GM23338 (cell line): ENCODE measurements around the gene KYNU. TPM values are rescaled to one million over a fixed set of nuclear protein-coding genes. Genes with fewer than 3 reads are reported as not detected.

Experiments
- ATAC-seq: fragments of 200-7000 bp; cut with Tn5 transposase; 3 replicates; pipeline ENCODE4 v1.9.1; 2020
- DNase-seq: peaks from one replicate; pipeline ENCODE4 v3.0.0-alpha.2; 2015; ENCODE audit warnings: low spot score
- H2AFZ ChIP-seq: fragments of 200-600 bp; sonication (generic); 2 replicates; pipeline ENCODE4 v1.8.0; 2016; ENCODE audit warnings: antibody characterized with exemption, mild to moderate bottlenecking, moderate library complexity
- H3F3A ChIP-seq: fragments of 200-600 bp; sonication (generic); replicated peaks from 2 replicates; pipeline ENCODE4 v1.8.0; 2017; ENCODE audit warnings: antibody characterized with exemption, mixed run types, low read depth
- H3K27ac ChIP-seq: fragments of 200-600 bp; sonication (generic); 2 replicates; pipeline ENCODE4 v1.6.1; 2016; ENCODE audit warnings: low read depth
- H3K27me3 ChIP-seq: fragments of 200-600 bp; sonication (generic); 2 replicates; pipeline ENCODE4 v1.8.0; 2016; ENCODE audit warnings: mild to moderate bottlenecking, mixed run types, moderate library complexity; ENCODE audit not compliant: insufficient read depth
- H3K36me3 ChIP-seq: fragments of 200-600 bp; sonication (generic); 2 replicates; pipeline ENCODE4 v1.8.0; 2016; ENCODE audit warnings: mild to moderate bottlenecking; ENCODE audit not compliant: insufficient read depth
- H3K4me1 ChIP-seq: fragments of 200-600 bp; sonication (generic); 2 replicates; pipeline ENCODE4 v1.8.0; 2016; ENCODE audit warnings: mild to moderate bottlenecking, moderate library complexity; ENCODE audit not compliant: insufficient read depth
- H3K4me2 ChIP-seq: fragments of 200-600 bp; sonication (generic); 2 replicates; pipeline ENCODE4 v1.7.1; 2017; ENCODE audit warnings: mixed run types
- H3K4me3 ChIP-seq: fragments of 200-600 bp; sonication (generic); 2 replicates; pipeline ENCODE4 v1.6.1; 2016; ENCODE audit warnings: mixed run types
- H3K79me2 ChIP-seq: fragments of 200-600 bp; sonication (generic); replicated peaks from 2 replicates; pipeline ENCODE4 v1.8.0; 2017; ENCODE audit warnings: mild to moderate bottlenecking; ENCODE audit not compliant: insufficient read depth
- H3K9me2 ChIP-seq: fragments of 200-600 bp; sonication (generic); 2 replicates; pipeline ENCODE4 v1.8.0; 2017; ENCODE audit not compliant: insufficient read depth
- H4K20me1 ChIP-seq: fragments of 200-600 bp; sonication (generic); replicated peaks from 2 replicates; pipeline ENCODE4 v1.8.0; 2017; ENCODE audit warnings: mild to moderate bottlenecking; ENCODE audit not compliant: insufficient read depth
- H3K27ac Mint-ChIP-seq: 2 replicates; pipeline ENCODE4 v1.8.0; 2020; ENCODE audit warnings: inconsistent platforms, mild to moderate bottlenecking, moderate library complexity, mixed read lengths
- H3K27me3 Mint-ChIP-seq: 3 replicates; pipeline ENCODE4 v1.8.0; 2022; ENCODE audit warnings: low read depth, mild to moderate bottlenecking, moderate library complexity, mixed read lengths, inconsistent platforms; ENCODE audit not compliant: insufficient read depth, poor library complexity
- H3K36me3 Mint-ChIP-seq: 3 replicates; pipeline ENCODE4 v1.8.0; 2021; ENCODE audit warnings: low read depth, mild to moderate bottlenecking, inconsistent platforms, moderate library complexity, mixed read lengths
- H3K4me1 Mint-ChIP-seq: 3 replicates; pipeline ENCODE4 v1.8.0; 2020; ENCODE audit warnings: mild to moderate bottlenecking, inconsistent platforms, mixed read lengths
- H3K4me3 Mint-ChIP-seq: 3 replicates; pipeline ENCODE4 v1.8.0; 2021; ENCODE audit warnings: moderate library complexity, mild to moderate bottlenecking, inconsistent platforms, mixed read lengths
- H3K9me3 Mint-ChIP-seq: 3 replicates; pipeline ENCODE4 v1.8.0; 2020; ENCODE audit warnings: moderate library complexity, mild to moderate bottlenecking, inconsistent platforms, mixed read lengths
- CREB1 ChIP-seq: fragments of 250-450 bp; sonication (Bioruptor Pico); IDR thresholded peaks from 2 replicates; pipeline ENCODE4 v1.5.0; 2020; ENCODE audit warnings: low read depth, mild to moderate bottlenecking, moderate library complexity
- CTCF ChIP-seq, 2 experiments: fragments of 200-600 bp in 1 of 2; sonication (generic) in 1 of 2; conservative IDR thresholded peaks; 2 replicates each; pipeline versions ENCODE4 v1.5.1 to v1.6.1; 2016 to 2017; ENCODE audit warnings: antibody characterized with exemption in 2 of 2, low read depth in 2 of 2, mild to moderate bottlenecking in 2 of 2, moderate library complexity in 1 of 2
- EZH2 ChIP-seq: fragments of 200-600 bp; sonication (generic); IDR thresholded peaks from one replicate; pipeline ENCODE4 v1.8.0; 2017; ENCODE audit warnings: antibody characterized with exemption, mild to moderate bottlenecking, low read depth; ENCODE audit not compliant: unreplicated experiment
- JUNB ChIP-seq: IDR thresholded peaks from one replicate; pipeline ENCODE4 v1.6.1; 2016; ENCODE audit warnings: antibody characterized with exemption; ENCODE audit not compliant: unreplicated experiment
- NANOG ChIP-seq: IDR thresholded peaks from 2 replicates; pipeline ENCODE4 v1.6.1; 2016; ENCODE audit warnings: antibody characterized with exemption, borderline replicate concordance
- POLR2AphosphoS5 ChIP-seq: IDR thresholded peaks from 2 replicates; pipeline ENCODE4 v1.6.1; 2016; ENCODE audit warnings: antibody characterized with exemption, low read depth
- REST ChIP-seq: IDR thresholded peaks from one replicate; pipeline ENCODE4 v1.6.1; 2018; ENCODE audit warnings: antibody characterized with exemption; ENCODE audit not compliant: unreplicated experiment
- STAT1 ChIP-seq: IDR thresholded peaks from one replicate; pipeline ENCODE4 v1.6.1; 2016; ENCODE audit warnings: antibody characterized with exemption; ENCODE audit not compliant: unreplicated experiment
- ZNF114 ChIP-seq: fragments of 250-450 bp; sonication (Bioruptor Pico); IDR thresholded peaks from 2 replicates; pipeline ENCODE4 v1.5.0; 2020; ENCODE audit warnings: mild to moderate bottlenecking, moderate library complexity
- ZNF331 ChIP-seq: fragments of 250-450 bp; sonication (Bioruptor Pico); IDR thresholded peaks from 2 replicates; pipeline ENCODE4 v1.5.0; 2020; ENCODE audit warnings: low read depth, mild to moderate bottlenecking, moderate library complexity
- ZNF462 ChIP-seq: fragments of 250-450 bp; sonication (Bioruptor Pico); IDR thresholded peaks from 2 replicates; pipeline ENCODE4 v1.5.0; 2020; ENCODE audit warnings: mild to moderate bottlenecking, moderate library complexity
- polyA plus RNA-seq: library from polyadenylated mRNA; unstranded; fragments of >200 nt; fragmentation: Nextera tagmentation; extraction: Ambion mirVana; gene quantifications from 2 replicates; pipeline ENCODE4 v1.2.1, GENCODE V29; 2016
- total RNA-seq: library from RNA; depleted of rRNA; stranded (reverse); fragments of >200 nt; shearing (Covaris generic); gene quantifications from 2 replicates; pipeline ENCODE4 v1.2.3, GENCODE V29; 2014

The KYNU gene
- total and polyA plus RNA-seq, 2 experiments from 2014 or later = 0.03 to 0.21 TPM

GRCh38 chr2:143029141-143029540 lies 151.7 kb downstream of the KYNU start:
- DNase-seq (no peak), ATAC-seq (no peak)
- H3K27ac ChIP-seq = no peak overlapping the region
- H2AFZ ChIP-seq = no peak overlapping the region
- H3K79me2 ChIP-seq = no peaks in the 10 kb centered on the region
- no peak overlapping the region for H3K4me3 Mint-ChIP-seq
- no peak for TF ChIP-seq REST
- TF ChIP-seq POLR2AphosphoS5 = no peak
- TF ChIP-seq ZNF114 (CRISPR knock-in tag) = no peak
- TF ChIP-seq ZNF462 (CRISPR knock-in tag) = no peak
- TF ChIP-seq STAT1 = no peak
- TF ChIP-seq EZH2 = no peak
- no peak for TF ChIP-seq NANOG
- TF ChIP-seq JUNB = no peak
- no peak for TF ChIP-seq CREB1 (CRISPR knock-in tag)
- no peak for TF ChIP-seq ZNF331
- TF ChIP-seq CTCF (conservative IDR thresholded peaks at IDR 0.05; ENCODE audit: low read depth in 2 of 2) = no peak
- no peak overlapping the region for H3K4me3 ChIP-seq
- no peaks in the 10 kb centered on the region for H3K9me3 Mint-ChIP-seq
- peaks cover 12% of the 10 kb centered on the region for H3K4me1 ChIP-seq
- no peaks in the 10 kb centered on the region for H3K36me3 ChIP-seq
- H3K27me3 Mint-ChIP-seq = no peaks in the 10 kb centered on the region
- no peak overlapping the region for H3K4me2 ChIP-seq
- H3K36me3 Mint-ChIP-seq = no peaks in the 10 kb centered on the region
- peaks cover 10% of the 10 kb centered on the region; the same call in 2 of the 3 replicates for H3K4me1 Mint-ChIP-seq
- H3F3A ChIP-seq = no peaks in the 10 kb centered on the region
- H4K20me1 ChIP-seq = no peaks in the 10 kb centered on the region
- no peaks in the 10 kb centered on the region for H3K9me2 ChIP-seq
- H3K27me3 ChIP-seq = peaks cover 12% of the 10 kb centered on the region
- H3K27ac Mint-ChIP-seq = no peak overlapping the region
